Liver (tissue), 9 donors: ENCODE results near the gene RIC3. TPM values are rescaled to one million over a fixed set of nuclear protein-coding genes. Genes with fewer than 3 reads are reported as not detected.

Experiments used
- DNase-seq: peaks from one replicate; pipeline ENCODE4 v3.0.0-alpha.2; 2017; ENCODE audit warnings: low spot score
- H3K27ac ChIP-seq, 2 donors: one replicate each; pipeline ENCODE4 v1.7.0; 2013; ENCODE audit warnings: inconsistent platforms in 2 of 2, low read length in 2 of 2, control low read depth in 1 of 2, low read depth in 1 of 2, mild to moderate bottlenecking in 1 of 2
- H3K27me3 ChIP-seq, 4 donors: one replicate each; pipeline versions ENCODE4 v1.6.1 to v1.7.0; 2013; ENCODE audit warnings: low read length in 3 of 4, inconsistent platforms in 1 of 4, mild to moderate bottlenecking in 1 of 4, moderate library complexity in 1 of 4; ENCODE audit not compliant: control insufficient read depth in 4 of 4, insufficient read depth in 4 of 4
- H3K36me3 ChIP-seq, 4 donors: one replicate each; pipeline versions ENCODE4 v1.6.1 to v1.7.0; 2013; ENCODE audit warnings: low read length in 3 of 4, mild to moderate bottlenecking in 3 of 4, low read depth in 1 of 4, moderate library complexity in 1 of 4; ENCODE audit not compliant: control insufficient read depth in 4 of 4, insufficient read depth in 3 of 4
- H3K4me1 ChIP-seq, 4 donors: one replicate each; pipeline versions ENCODE4 v1.6.1 to v1.7.0; 2013; ENCODE audit warnings: low read length in 3 of 4, mild to moderate bottlenecking in 3 of 4, moderate library complexity in 1 of 4; ENCODE audit not compliant: control insufficient read depth in 4 of 4, insufficient read depth in 4 of 4
- H3K4me3 ChIP-seq, 3 donors: one replicate each; pipeline versions ENCODE4 v1.6.1 to v1.7.0; 2013; ENCODE audit warnings: low read length in 3 of 3, control low read depth in 1 of 3, low read depth in 1 of 3, mild to moderate bottlenecking in 1 of 3
- H3K9ac ChIP-seq, 2 donors: one replicate each; pipeline ENCODE4 v1.7.0; 2013; ENCODE audit warnings: low read length in 2 of 2, mild to moderate bottlenecking in 2 of 2, moderate library complexity in 2 of 2, control low read depth in 1 of 2, low read depth in 1 of 2
- H3K9me3 ChIP-seq, 4 donors: one replicate each; pipeline versions ENCODE4 v1.6.1 to v1.7.0; 2013; ENCODE audit warnings: low read length in 3 of 4; ENCODE audit not compliant: control insufficient read depth in 4 of 4
- ATF3 ChIP-seq: IDR thresholded peaks from 2 replicates; pipeline ENCODE4 v1.6.1; 2016; ENCODE audit warnings: antibody characterized with exemption
- CTCF ChIP-seq: fragments of 150-350 bp; IDR thresholded peaks from 2 replicates; pipeline ENCODE4 v1.5.1; 2017; ENCODE audit warnings: improper control_type of control experiment, low read depth, low read length; ENCODE audit not compliant: missing input control
- EGR1 ChIP-seq, 2 donors: IDR thresholded peaks; 2 replicates each; pipeline ENCODE4 v1.6.1; 2016 to 2018; ENCODE audit warnings: antibody characterized with exemption in 2 of 2, low read depth in 2 of 2
- FOXA1 ChIP-seq: IDR thresholded peaks from 2 replicates; pipeline ENCODE4 v1.6.1; 2016; ENCODE audit warnings: antibody characterized with exemption
- FOXA2 ChIP-seq: IDR thresholded peaks from 2 replicates; pipeline ENCODE4 v1.6.1; 2016; ENCODE audit warnings: antibody characterized with exemption
- GABPA ChIP-seq, 2 donors: IDR thresholded peaks in 1 of 2; conservative IDR thresholded peaks in 1 of 2; 2 replicates each; pipeline ENCODE4 v1.6.1; 2016; ENCODE audit warnings: antibody characterized with exemption in 2 of 2, mild to moderate bottlenecking in 1 of 2, moderate library complexity in 1 of 2
- HNF4G ChIP-seq: IDR thresholded peaks from 2 replicates; pipeline ENCODE4 v1.6.1; 2016; ENCODE audit warnings: antibody characterized with exemption
- JUND ChIP-seq, 2 donors: IDR thresholded peaks; 2 replicates each; pipeline ENCODE4 v1.6.1; 2016; ENCODE audit warnings: antibody characterized with exemption in 2 of 2
- MAX ChIP-seq: IDR thresholded peaks from 2 replicates; pipeline ENCODE4 v1.6.1; 2016; ENCODE audit warnings: antibody characterized with exemption
- NR2F2 ChIP-seq: IDR thresholded peaks from 2 replicates; pipeline ENCODE4 v1.6.1; 2016; ENCODE audit warnings: antibody characterized with exemption
- RAD21 ChIP-seq, 2 donors: IDR thresholded peaks; 2 replicates each; pipeline ENCODE4 v1.6.1; 2016; ENCODE audit warnings: antibody characterized with exemption in 2 of 2, mild to moderate bottlenecking in 2 of 2
- REST ChIP-seq: IDR thresholded peaks from 2 replicates; pipeline ENCODE4 v1.6.1; 2016; ENCODE audit warnings: antibody characterized with exemption, mild to moderate bottlenecking
- RXRA ChIP-seq, 2 donors: IDR thresholded peaks; 2 replicates each; pipeline ENCODE4 v1.6.1; 2017 to 2018; ENCODE audit warnings: antibody characterized with exemption in 2 of 2, mild to moderate bottlenecking in 1 of 2
- SP1 ChIP-seq: IDR thresholded peaks from 2 replicates; pipeline ENCODE4 v1.6.1; 2018; ENCODE audit warnings: antibody characterized with exemption, mild to moderate bottlenecking
- TAF1 ChIP-seq: conservative IDR thresholded peaks from 2 replicates; pipeline ENCODE4 v1.6.1; 2016; ENCODE audit warnings: antibody characterized with exemption, mild to moderate bottlenecking
- YY1 ChIP-seq: IDR thresholded peaks from 2 replicates; pipeline ENCODE4 v1.6.1; 2016; ENCODE audit warnings: antibody characterized with exemption, mild to moderate bottlenecking
- ZBTB33 ChIP-seq: IDR thresholded peaks from 2 replicates; pipeline ENCODE4 v1.6.1; 2016; ENCODE audit warnings: antibody characterized with exemption
- WGBS: extraction: QIAGEN DNeasy Blood & Tissue Kit; methylation state at CpG from one replicate; pipeline ENCODE4 v1.1.7; 2013; 5-methylcytosine and 5-hydroxymethylcytosine counted together
- polyA plus RNA-seq, 2 donors: library from polyadenylated mRNA; stranded (reverse) in 1 of 2; unstranded in 1 of 2; fragments of 200-250 nt in 1 of 2; fragments of >200 nt in 1 of 2; fragmentation: Nextera tagmentation in 1 of 2; extraction: Ambion mirVana in 1 of 2; gene quantifications; one replicate each; pipeline versions ENCODE4 v1.2.1 to v1.2.3, GENCODE V29; 2013 to 2015
- total RNA-seq, 2 donors: library from RNA; depleted of rRNA; stranded (reverse); fragments of >200 nt; gene quantifications; one replicate each; pipeline ENCODE4 v1.2.3, GENCODE V29; 2014
- donor health status: healthy.
- donor health status: healthy.
- donor health status: healthy.
- donor health status: healthy.
- donor health status: healthy.

The RIC3 gene
- total and polyA plus RNA-seq, 4 donors: 0.89 to 9.8 (median 4.5) TPM

GRCh38 chr11:8138526-8138925, 30.3 kb downstream of the RIC3 start:
- H3K27ac ChIP-seq: no peak overlapping the region
- H3K9ac ChIP-seq: no peak overlapping the region
- 86% methylated on average over 2 of the region's 2 CpGs for WGBS
- no peaks in the 10 kb centered on the region for H3K9me3 ChIP-seq
- H3K4me3 ChIP-seq: no peak overlapping the region
- no peak for DNase-seq
- H3K27me3 ChIP-seq: no peaks in the 10 kb centered on the region
- TF ChIP-seq HNF4G (no peak), FOXA1 (no peak), CTCF (no peak), RAD21 (IDR thresholded peaks at IDR 0.05) (no peak), EGR1 (IDR thresholded peaks at IDR 0.05; ENCODE audit: low read depth in 2 of 2) (no peak), TAF1 (no peak), REST (no peak), MAX (no peak), ZBTB33 (no peak), JUND (IDR thresholded peaks at IDR 0.05) (no peak), FOXA2 (no peak), ATF3 (no peak), NR2F2 (no peak), RXRA (IDR thresholded peaks at IDR 0.05) (no peak), SP1 (no peak), GABPA (IDR thresholded peaks at IDR 0.05 in 1 of 2, conservative IDR thresholded peaks at IDR 0.05 in 1 of 2) (no peak), YY1 (no peak)
- H3K4me1 ChIP-seq: no peaks in the 10 kb centered on the region
- H3K36me3 ChIP-seq: no peaks in the 10 kb centered on the region

- WGBS: 79% methylated on average over 2 of the region's 2 CpGs
Observed at GRCh38 chr11:8127447-8127846, 41.4 kb downstream of the RIC3 start.

More at GRCh38 chr11:8127447-8127846, 41.4 kb downstream of the RIC3 start:
- TF ChIP-seq FOXA1 (no peak), YY1 (no peak)
- Histone ChIP-seq H3K36me3 (no peaks in the 10 kb centered on the region), H3K4me3 (no peak overlapping the region), H3K4me1 (no peaks in the 10 kb centered on the region), H3K9me3 (no peaks in the 10 kb centered on the region), H3K27ac (no peak overlapping the region), H3K27me3 (no peaks in the 10 kb centered on the region), H3K9ac (no peak overlapping the region)
- no peak for DNase-seq
